H1 (cell line): ENCODE measurements around the gene UBTD2. TPM values are rescaled to one million over a fixed set of nuclear protein-coding genes. Genes with fewer than 3 reads are reported as not detected.

Experiments used
- CTCF ChIA-PET: fragments of 300-600 bp; sonication (Branson Sonifier 250); formaldehyde crosslinking; loops from one replicate; lab custom pipeline; 2021; ENCODE audit not compliant: partially characterized antibody; lab: Charles Lee
- POLR2A ChIA-PET: fragments of 300-600 bp; sonication (Branson Sonifier 250); formaldehyde crosslinking; loops from one replicate; lab custom pipeline; 2021; ENCODE audit warnings: inconsistent platforms; ENCODE audit not compliant: partially characterized antibody; lab: Charles Lee
- DNase-seq, 2 experiments: peaks; one replicate each; pipeline versions ENCODE4 v3.0.0 to v3.0.0-alpha.2; 2010 to 2022; ENCODE audit warnings: low spot score in 2 of 2, low read depth in 1 of 2, mixed read lengths in 1 of 2
- FAIRE-seq: peaks from 2 replicates; lab custom pipeline; 2011; peaks lifted over from hg19 to GRCh38; lab: Jason Lieb, UNC
- H2AFZ ChIP-seq: 2 replicates; pipeline ENCODE4 v1.8.1; 2012; ENCODE audit warnings: low read length, inconsistent platforms
- H2AK5ac ChIP-seq: 2 replicates; pipeline ENCODE4 v1.6.1; 2013; ENCODE audit warnings: low read depth, low read length
- H2BK120ac ChIP-seq: replicated peaks from 2 replicates; pipeline ENCODE3; 2013; ENCODE audit warnings: low read depth, low read length, inconsistent platforms
- H2BK12ac ChIP-seq: 2 replicates; pipeline ENCODE4 v1.6.1; 2013; ENCODE audit warnings: low read depth, low read length
- H2BK15ac ChIP-seq: 2 replicates; pipeline ENCODE4 v1.6.1; 2013; ENCODE audit warnings: low read length
- H2BK20ac ChIP-seq: 2 replicates; pipeline ENCODE4 v1.6.1; 2013; ENCODE audit warnings: low read length
- H2BK5ac ChIP-seq: 2 replicates; pipeline ENCODE4 v1.6.1; 2013; ENCODE audit warnings: low read depth, low read length
- H3K14ac ChIP-seq: 2 replicates; pipeline ENCODE4 v1.6.1; 2013; ENCODE audit warnings: inconsistent platforms; ENCODE audit not compliant: insufficient read length
- H3K18ac ChIP-seq: 2 replicates; pipeline ENCODE4 v1.6.1; 2013; ENCODE audit warnings: low read length; ENCODE audit errors: extremely low read depth
- H3K23ac ChIP-seq: 2 replicates; pipeline ENCODE4 v1.6.1; 2013; ENCODE audit warnings: inconsistent platforms; ENCODE audit not compliant: insufficient read length
- H3K23me2 ChIP-seq: 2 replicates; pipeline ENCODE4 v1.6.1; 2013; ENCODE audit warnings: low read depth, low read length
- H3K27ac ChIP-seq: 2 replicates; pipeline ENCODE4 v1.6.1; 2011; ENCODE audit warnings: low read depth, low read length, inconsistent platforms
- H3K27me3 ChIP-seq, 4 experiments: replicated peaks in 1 of 4; 1 replicate in 1 of 4; 2 replicates in 3 of 4; pipeline versions ENCODE4 v1.6.1 to v1.8.1; 2011 to 2013; ENCODE audit warnings: low read length in 3 of 4, mild to moderate bottlenecking in 3 of 4, inconsistent platforms in 2 of 4, mixed read lengths in 2 of 4, moderate library complexity in 1 of 4; ENCODE audit not compliant: control insufficient read depth in 3 of 4, insufficient read depth in 3 of 4; ENCODE audit errors: extremely low read depth in 1 of 4
- H3K36me3 ChIP-seq, 4 experiments: 2 replicates each; pipeline versions ENCODE4 v1.6.1 to v1.8.1; 2011 to 2013; ENCODE audit warnings: mild to moderate bottlenecking in 4 of 4, low read length in 3 of 4, moderate library complexity in 2 of 4, control low read depth in 1 of 4, inconsistent platforms in 1 of 4; ENCODE audit not compliant: insufficient read depth in 4 of 4, control insufficient read depth in 2 of 4
- H3K4ac ChIP-seq: replicated peaks from 2 replicates; pipeline ENCODE3; 2013; ENCODE audit warnings: low read length, low read depth, mixed read lengths, inconsistent platforms; ENCODE audit not compliant: insufficient read length
- H3K4me1 ChIP-seq, 4 experiments: replicated peaks in 1 of 4; 1 replicate in 1 of 4; 2 replicates in 3 of 4; pipeline versions ENCODE4 v1.6.1 to v1.8.1; 2011 to 2013; ENCODE audit warnings: low read length in 3 of 4, inconsistent platforms in 2 of 4, mixed read lengths in 1 of 4; ENCODE audit not compliant: insufficient read depth in 4 of 4, control insufficient read depth in 3 of 4
- H3K4me2 ChIP-seq, 2 experiments: 2 replicates each; pipeline versions ENCODE4 v1.6.1 to v1.8.1; 2011 to 2013; ENCODE audit warnings: low read depth in 2 of 2, low read length in 2 of 2, control low read depth in 1 of 2, inconsistent platforms in 1 of 2, mild to moderate bottlenecking in 1 of 2; ENCODE audit not compliant: insufficient read depth in 1 of 2
- H3K4me3 ChIP-seq, 4 experiments: fragments of 200-600, 300-600 bp in 1 of 4; sonication (generic), shearing (Covaris generic), sonication (Bioruptor Twin) in 1 of 4; 2 replicates each; pipeline versions ENCODE4 v1.5.1 to v1.8.1; 2011 to 2016; ENCODE audit warnings: low read length in 4 of 4, low read depth in 3 of 4, control low read depth in 2 of 4, inconsistent platforms in 2 of 4, mild to moderate bottlenecking in 2 of 4, mixed read lengths in 1 of 4, moderate library complexity in 1 of 4; ENCODE audit not compliant: insufficient read depth in 2 of 4; ENCODE audit errors: extremely low read depth in 1 of 4
- H3K56ac ChIP-seq: replicated peaks from 2 replicates; pipeline ENCODE3; 2013; ENCODE audit warnings: low read depth, mild to moderate bottlenecking, mixed read lengths, low read length, inconsistent platforms; ENCODE audit not compliant: insufficient read length
- H3K79me1 ChIP-seq: 2 replicates; pipeline ENCODE4 v1.6.1; 2013; ENCODE audit warnings: low read depth, low read length, control low read depth
- H3K79me2 ChIP-seq, 2 experiments: 2 replicates each; pipeline versions ENCODE4 v1.6.1 to v1.8.1; 2012 to 2013; ENCODE audit warnings: low read length in 2 of 2, mild to moderate bottlenecking in 2 of 2, inconsistent platforms in 1 of 2; ENCODE audit not compliant: insufficient read depth in 2 of 2, control insufficient read depth in 1 of 2
- H3K9ac ChIP-seq, 4 experiments: replicated peaks in 1 of 4; 1 replicate in 1 of 4; 2 replicates in 3 of 4; pipeline versions ENCODE4 v1.6.1 to v1.8.1; 2011 to 2013; ENCODE audit warnings: low read depth in 3 of 4, low read length in 3 of 4, control low read depth in 2 of 4, mild to moderate bottlenecking in 2 of 4, moderate library complexity in 2 of 4, inconsistent platforms in 1 of 4; ENCODE audit errors: extremely low read depth in 1 of 4
- H3K9me3 ChIP-seq, 2 experiments: 2 replicates each; pipeline versions ENCODE4 v1.6.1 to v1.8.1; 2012 to 2013; ENCODE audit warnings: mild to moderate bottlenecking in 2 of 2, moderate library complexity in 2 of 2, control low read depth in 1 of 2, inconsistent platforms in 1 of 2, low read depth in 1 of 2, low read length in 1 of 2, mixed read lengths in 1 of 2; ENCODE audit not compliant: insufficient read depth in 2 of 2
- H4K20me1 ChIP-seq, 2 experiments: replicated peaks in 1 of 2; 2 replicates each; pipeline versions ENCODE3 to v1.8.1; 2011 to 2013; ENCODE audit warnings: inconsistent platforms in 2 of 2, low read length in 2 of 2, mild to moderate bottlenecking in 1 of 2; ENCODE audit not compliant: insufficient read depth in 2 of 2, control insufficient read depth in 1 of 2
- H4K5ac ChIP-seq: 2 replicates; pipeline ENCODE4 v1.6.1; 2013; ENCODE audit warnings: low read length, low read depth, mixed read lengths, inconsistent platforms; ENCODE audit not compliant: insufficient read length
- H4K8ac ChIP-seq: 2 replicates; pipeline ENCODE4 v1.8.0; 2013; ENCODE audit warnings: mild to moderate bottlenecking, moderate library complexity, low read length, inconsistent platforms; ENCODE audit not compliant: insufficient read depth; ENCODE audit errors: extremely low read depth
- H4K91ac ChIP-seq: replicated peaks from 2 replicates; pipeline ENCODE3; 2013; ENCODE audit warnings: low read length, mixed read lengths, inconsistent platforms; ENCODE audit not compliant: insufficient read length
- CBX5 ChIP-seq: fragments of 300-800, 300-1000 bp; sonication (generic); IDR thresholded peaks from 2 replicates; pipeline ENCODE4 v1.7.1; 2016; ENCODE audit warnings: antibody characterized with exemption, low read length, low read depth
- TBP ChIP-seq: IDR thresholded peaks from 2 replicates; pipeline ENCODE4 v1.6.1; 2011; ENCODE audit warnings: low read depth, low read length, improper control_type of control experiment
- TCF12 ChIP-seq: IDR thresholded peaks from 2 replicates; pipeline ENCODE4 v1.6.1; 2011; ENCODE audit warnings: low read depth, mild to moderate bottlenecking, low read length
- WGBS, 2 experiments: shearing (Covaris generic) in 1 of 2; methylation state at CpG; one replicate each; pipeline versions ENCODE4 v1.1.6 to v1.1.7; 2013 to 2015; ENCODE audit warnings: low lambda C conversion rate in 2 of 2, mixed read lengths in 2 of 2, inconsistent platforms in 1 of 2, low coverage in 1 of 2, missing lambda C conversion rate in 1 of 2; ENCODE audit not compliant: insufficient replicate concordance in 2 of 2, insufficient coverage in 1 of 2, insufficient read length in 1 of 2; ENCODE audit errors: extremely low coverage in 1 of 2, missing lambda C conversion rate in 1 of 2; 5-methylcytosine and 5-hydroxymethylcytosine counted together
- polyA plus RNA-seq, 7 experiments: library from polyadenylated mRNA; depleted of rRNA in 3 of 7; stranded (reverse) in 5 of 7; unstranded in 2 of 7; fragments of >200 nt in 5 of 7; fragments of 200-250 nt in 2 of 7; gene quantifications; 1 replicate in 5 of 7; 2 replicates in 1 of 7; 4 replicates in 1 of 7; pipeline versions ENCODE4 v1.2.1 to v1.2.3, GENCODE V29; 2011 to 2013; ENCODE audit warnings: missing spikeins in 2 of 7, mixed read lengths in 2 of 7
- total RNA-seq: library from RNA; stranded (reverse); fragmentation: NEBNext Ultra II Directional; extraction: Animal tissue kit (Norgen Biotek cat#: 25700); gene quantifications from 2 replicates; pipeline ENCODE4 v1.2.1, GENCODE V29; 2021

The UBTD2 gene
- total and polyA plus RNA-seq, 2 of the 8 experiments (the other 6 are each of a cell fraction or from before 2014, with no cell fraction given): 14.5 to 39.2 TPM

GRCh38 chr5:172313915-172314314, 30.4 kb upstream of the UBTD2 start:
- Histone ChIP-seq H3K27ac (no peak overlapping the region), H3K23ac (no peak overlapping the region), H4K5ac (no peak overlapping the region), H2BK20ac (no peak overlapping the region), H2BK15ac (no peak overlapping the region), H3K4me1 (no peaks in the 10 kb centered on the region), H3K79me1 (no peaks in the 10 kb centered on the region), H3K4me2 (no peak overlapping the region), H3K36me3 (no peaks in the 10 kb centered on the region), H3K79me2 (no peaks in the 10 kb centered on the region), H3K14ac (no peak overlapping the region), H2BK12ac (no peak overlapping the region), H4K20me1 (no peaks in the 10 kb centered on the region), H3K4me3 (no peak overlapping the region), H3K23me2 (no peaks in the 10 kb centered on the region; the same call in 1 of the 2 replicates), H2AFZ (no peak overlapping the region), H3K27me3 (no peaks in the 10 kb centered on the region), H3K9ac (no peak overlapping the region), H4K91ac (no peak overlapping the region), H3K56ac (no peak overlapping the region), H2AK5ac (no peak overlapping the region), H2BK120ac (no peak overlapping the region), H3K18ac (no peak overlapping the region), H3K9me3 (no peaks in the 10 kb centered on the region), H2BK5ac (no peak overlapping the region), H3K4ac (no peak overlapping the region), H4K8ac (no peak overlapping the region)
- CTCF ChIA-PET: interaction anchor here (0.6 to 1.4 kb wide), 4 partner anchors 19 to 273 kb away, joined by 3 to 4 read pairs (median 4); no protein-coding TSS in a partner anchor
- FAIRE-seq (no peak), DNase-seq (no peak)
- WGBS, 2 experiments: 83% methylated on average over 4 of the region's 4 CpGs; no CpG with 5 or more reads in 1 of the 2 experiments
- POLR2A ChIA-PET: no interaction called here
- TF ChIP-seq TBP (no peak), CBX5 (no peak), TCF12 (no peak)
